ENCODE results near the gene SRCAP. TPM values are rescaled to one million over a fixed set of nuclear protein-coding genes. Genes with fewer than 3 reads are reported as not detected.
A peak's percentile ranks its signal among the peaks of the same experiment; 100 is the strongest.

SRCAP gene
- total RNA-seq, 1 experiment from 2014 or later, result 58.5 TPM

DNA sequence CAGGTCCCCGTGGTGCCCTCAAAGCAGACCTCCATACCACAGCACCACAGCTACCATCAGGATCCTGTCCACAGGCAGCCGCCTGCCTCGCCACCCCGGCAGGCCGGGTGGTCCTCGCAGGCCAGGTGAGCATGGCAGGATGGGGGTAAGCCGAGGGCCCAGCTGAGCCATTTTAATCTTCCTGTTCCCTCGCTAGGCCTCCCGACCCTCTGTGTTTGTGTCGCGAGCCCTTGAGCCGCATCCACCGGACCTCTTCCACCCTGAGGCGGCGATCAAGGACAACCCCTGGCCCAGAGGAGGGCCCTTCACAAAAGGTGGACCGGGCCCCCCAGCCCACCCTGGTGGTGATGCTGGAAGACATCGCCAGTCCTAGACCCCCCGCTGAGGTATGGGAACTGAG is 46.3 kb upstream of the SRCAP start:
- ATAC-seq (no peak), DNase-seq (ENCODE audit: low spot score) (no peak)
- Mint-ChIP-seq H3K4me3 (peak overlapping the region; percentile 77), H3K27ac (no peak overlapping the region), H3K9me3 (no peaks in the 10 kb centered on the region), H3K4me1 (peaks cover 21% of the 10 kb centered on the region), H3K36me3 (peaks cover 4% of the 10 kb centered on the region), H3K27me3 (ENCODE audit: low read depth) (peaks cover 30% of the 10 kb centered on the region)
- CTCF ChIA-PET, result no interaction called here
- no peak for TF ChIP-seq NR3C1 (CRISPR knock-in tag; conservative IDR thresholded peaks at IDR 0.05; ENCODE audit: low read depth)
- no peak for TF ChIP-seq NFE2L1 (CRISPR knock-in tag; IDR thresholded peaks at IDR 0.05)
- TF ChIP-seq CREM (CRISPR knock-in tag; IDR thresholded peaks at IDR 0.05), result no peak
- TF ChIP-seq, protein P1, sequence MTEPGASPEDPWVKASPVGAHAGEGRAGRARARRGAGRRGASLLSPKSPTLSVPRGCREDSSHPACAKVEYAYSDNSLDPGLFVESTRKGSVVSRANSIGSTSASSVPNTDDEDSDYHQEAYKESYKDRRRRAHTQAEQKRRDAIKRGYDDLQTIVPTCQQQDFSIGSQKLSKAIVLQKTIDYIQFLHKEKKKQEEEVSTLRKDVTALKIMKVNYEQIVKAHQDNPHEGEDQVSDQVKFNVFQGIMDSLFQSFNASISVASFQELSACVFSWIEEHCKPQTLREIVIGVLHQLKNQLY (CRISPR knock-in tag; IDR thresholded peaks at IDR 0.05), result no peak
- no peak for TF ChIP-seq CBFB (CRISPR knock-in tag; IDR thresholded peaks at IDR 0.05; ENCODE audit: low read depth)
- TF ChIP-seq, protein P2, sequence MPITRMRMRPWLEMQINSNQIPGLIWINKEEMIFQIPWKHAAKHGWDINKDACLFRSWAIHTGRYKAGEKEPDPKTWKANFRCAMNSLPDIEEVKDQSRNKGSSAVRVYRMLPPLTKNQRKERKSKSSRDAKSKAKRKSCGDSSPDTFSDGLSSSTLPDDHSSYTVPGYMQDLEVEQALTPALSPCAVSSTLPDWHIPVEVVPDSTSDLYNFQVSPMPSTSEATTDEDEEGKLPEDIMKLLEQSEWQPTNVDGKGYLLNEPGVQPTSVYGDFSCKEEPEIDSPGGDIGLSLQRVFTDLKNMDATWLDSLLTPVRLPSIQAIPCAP (CRISPR knock-in tag; IDR thresholded peaks at IDR 0.05), result no peak
- TF ChIP-seq NR1H2 (CRISPR knock-in tag; IDR thresholded peaks at IDR 0.05), result no peak
- TF ChIP-seq FOXP1 (CRISPR knock-in tag; IDR thresholded peaks at IDR 0.05; ENCODE audit: borderline replicate concordance), result no peak
- TF ChIP-seq IRF2 (CRISPR knock-in tag; IDR thresholded peaks at IDR 0.05; ENCODE audit: borderline replicate concordance, low read depth), result no peak
- TF ChIP-seq SP1 (CRISPR knock-in tag; conservative IDR thresholded peaks at IDR 0.05), result no peak
- TF ChIP-seq, protein P3, sequence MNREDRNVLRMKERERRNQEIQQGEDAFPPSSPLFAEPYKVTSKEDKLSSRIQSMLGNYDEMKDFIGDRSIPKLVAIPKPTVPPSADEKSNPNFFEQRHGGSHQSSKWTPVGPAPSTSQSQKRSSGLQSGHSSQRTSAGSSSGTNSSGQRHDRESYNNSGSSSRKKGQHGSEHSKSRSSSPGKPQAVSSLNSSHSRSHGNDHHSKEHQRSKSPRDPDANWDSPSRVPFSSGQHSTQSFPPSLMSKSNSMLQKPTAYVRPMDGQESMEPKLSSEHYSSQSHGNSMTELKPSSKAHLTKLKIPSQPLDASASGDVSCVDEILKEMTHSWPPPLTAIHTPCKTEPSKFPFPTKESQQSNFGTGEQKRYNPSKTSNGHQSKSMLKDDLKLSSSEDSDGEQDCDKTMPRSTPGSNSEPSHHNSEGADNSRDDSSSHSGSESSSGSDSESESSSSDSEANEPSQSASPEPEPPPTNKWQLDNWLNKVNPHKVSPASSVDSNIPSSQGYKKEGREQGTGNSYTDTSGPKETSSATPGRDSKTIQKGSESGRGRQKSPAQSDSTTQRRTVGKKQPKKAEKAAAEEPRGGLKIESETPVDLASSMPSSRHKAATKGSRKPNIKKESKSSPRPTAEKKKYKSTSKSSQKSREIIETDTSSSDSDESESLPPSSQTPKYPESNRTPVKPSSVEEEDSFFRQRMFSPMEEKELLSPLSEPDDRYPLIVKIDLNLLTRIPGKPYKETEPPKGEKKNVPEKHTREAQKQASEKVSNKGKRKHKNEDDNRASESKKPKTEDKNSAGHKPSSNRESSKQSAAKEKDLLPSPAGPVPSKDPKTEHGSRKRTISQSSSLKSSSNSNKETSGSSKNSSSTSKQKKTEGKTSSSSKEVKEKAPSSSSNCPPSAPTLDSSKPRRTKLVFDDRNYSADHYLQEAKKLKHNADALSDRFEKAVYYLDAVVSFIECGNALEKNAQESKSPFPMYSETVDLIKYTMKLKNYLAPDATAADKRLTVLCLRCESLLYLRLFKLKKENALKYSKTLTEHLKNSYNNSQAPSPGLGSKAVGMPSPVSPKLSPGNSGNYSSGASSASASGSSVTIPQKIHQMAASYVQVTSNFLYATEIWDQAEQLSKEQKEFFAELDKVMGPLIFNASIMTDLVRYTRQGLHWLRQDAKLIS (CRISPR knock-in tag; IDR thresholded peaks at IDR 0.05; ENCODE audit: borderline replicate concordance), result no peak
- TF ChIP-seq, protein P4, sequence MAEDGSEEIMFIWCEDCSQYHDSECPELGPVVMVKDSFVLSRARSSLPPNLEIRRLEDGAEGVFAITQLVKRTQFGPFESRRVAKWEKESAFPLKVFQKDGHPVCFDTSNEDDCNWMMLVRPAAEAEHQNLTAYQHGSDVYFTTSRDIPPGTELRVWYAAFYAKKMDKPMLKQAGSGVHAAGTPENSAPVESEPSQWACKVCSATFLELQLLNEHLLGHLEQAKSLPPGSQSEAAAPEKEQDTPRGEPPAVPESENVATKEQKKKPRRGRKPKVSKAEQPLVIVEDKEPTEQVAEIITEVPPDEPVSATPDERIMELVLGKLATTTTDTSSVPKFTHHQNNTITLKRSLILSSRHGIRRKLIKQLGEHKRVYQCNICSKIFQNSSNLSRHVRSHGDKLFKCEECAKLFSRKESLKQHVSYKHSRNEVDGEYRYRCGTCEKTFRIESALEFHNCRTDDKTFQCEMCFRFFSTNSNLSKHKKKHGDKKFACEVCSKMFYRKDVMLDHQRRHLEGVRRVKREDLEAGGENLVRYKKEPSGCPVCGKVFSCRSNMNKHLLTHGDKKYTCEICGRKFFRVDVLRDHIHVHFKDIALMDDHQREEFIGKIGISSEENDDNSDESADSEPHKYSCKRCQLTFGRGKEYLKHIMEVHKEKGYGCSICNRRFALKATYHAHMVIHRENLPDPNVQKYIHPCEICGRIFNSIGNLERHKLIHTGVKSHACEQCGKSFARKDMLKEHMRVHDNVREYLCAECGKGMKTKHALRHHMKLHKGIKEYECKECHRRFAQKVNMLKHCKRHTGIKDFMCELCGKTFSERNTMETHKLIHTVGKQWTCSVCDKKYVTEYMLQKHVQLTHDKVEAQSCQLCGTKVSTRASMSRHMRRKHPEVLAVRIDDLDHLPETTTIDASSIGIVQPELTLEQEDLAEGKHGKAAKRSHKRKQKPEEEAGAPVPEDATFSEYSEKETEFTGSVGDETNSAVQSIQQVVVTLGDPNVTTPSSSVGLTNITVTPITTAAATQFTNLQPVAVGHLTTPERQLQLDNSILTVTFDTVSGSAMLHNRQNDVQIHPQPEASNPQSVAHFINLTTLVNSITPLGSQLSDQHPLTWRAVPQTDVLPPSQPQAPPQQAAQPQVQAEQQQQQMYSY (CRISPR knock-in tag; IDR thresholded peaks at IDR 0.05), result no peak
- no peak for TF ChIP-seq ZNF232 (CRISPR knock-in tag; IDR thresholded peaks at IDR 0.05)
- TF ChIP-seq, protein P5, sequence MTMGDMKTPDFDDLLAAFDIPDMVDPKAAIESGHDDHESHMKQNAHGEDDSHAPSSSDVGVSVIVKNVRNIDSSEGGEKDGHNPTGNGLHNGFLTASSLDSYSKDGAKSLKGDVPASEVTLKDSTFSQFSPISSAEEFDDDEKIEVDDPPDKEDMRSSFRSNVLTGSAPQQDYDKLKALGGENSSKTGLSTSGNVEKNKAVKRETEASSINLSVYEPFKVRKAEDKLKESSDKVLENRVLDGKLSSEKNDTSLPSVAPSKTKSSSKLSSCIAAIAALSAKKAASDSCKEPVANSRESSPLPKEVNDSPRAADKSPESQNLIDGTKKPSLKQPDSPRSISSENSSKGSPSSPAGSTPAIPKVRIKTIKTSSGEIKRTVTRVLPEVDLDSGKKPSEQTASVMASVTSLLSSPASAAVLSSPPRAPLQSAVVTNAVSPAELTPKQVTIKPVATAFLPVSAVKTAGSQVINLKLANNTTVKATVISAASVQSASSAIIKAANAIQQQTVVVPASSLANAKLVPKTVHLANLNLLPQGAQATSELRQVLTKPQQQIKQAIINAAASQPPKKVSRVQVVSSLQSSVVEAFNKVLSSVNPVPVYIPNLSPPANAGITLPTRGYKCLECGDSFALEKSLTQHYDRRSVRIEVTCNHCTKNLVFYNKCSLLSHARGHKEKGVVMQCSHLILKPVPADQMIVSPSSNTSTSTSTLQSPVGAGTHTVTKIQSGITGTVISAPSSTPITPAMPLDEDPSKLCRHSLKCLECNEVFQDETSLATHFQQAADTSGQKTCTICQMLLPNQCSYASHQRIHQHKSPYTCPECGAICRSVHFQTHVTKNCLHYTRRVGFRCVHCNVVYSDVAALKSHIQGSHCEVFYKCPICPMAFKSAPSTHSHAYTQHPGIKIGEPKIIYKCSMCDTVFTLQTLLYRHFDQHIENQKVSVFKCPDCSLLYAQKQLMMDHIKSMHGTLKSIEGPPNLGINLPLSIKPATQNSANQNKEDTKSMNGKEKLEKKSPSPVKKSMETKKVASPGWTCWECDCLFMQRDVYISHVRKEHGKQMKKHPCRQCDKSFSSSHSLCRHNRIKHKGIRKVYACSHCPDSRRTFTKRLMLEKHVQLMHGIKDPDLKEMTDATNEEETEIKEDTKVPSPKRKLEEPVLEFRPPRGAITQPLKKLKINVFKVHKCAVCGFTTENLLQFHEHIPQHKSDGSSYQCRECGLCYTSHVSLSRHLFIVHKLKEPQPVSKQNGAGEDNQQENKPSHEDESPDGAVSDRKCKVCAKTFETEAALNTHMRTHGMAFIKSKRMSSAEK (CRISPR knock-in tag; IDR thresholded peaks at IDR 0.05; ENCODE audit: borderline replicate concordance), result no peak
- TF ChIP-seq, protein P6, sequence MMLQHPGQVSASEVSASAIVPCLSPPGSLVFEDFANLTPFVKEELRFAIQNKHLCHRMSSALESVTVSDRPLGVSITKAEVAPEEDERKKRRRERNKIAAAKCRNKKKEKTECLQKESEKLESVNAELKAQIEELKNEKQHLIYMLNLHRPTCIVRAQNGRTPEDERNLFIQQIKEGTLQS (CRISPR knock-in tag; conservative IDR thresholded peaks at IDR 0.05), result no peak
- TF ChIP-seq CREB1 (CRISPR knock-in tag; IDR thresholded peaks at IDR 0.05), result no peak
- no peak for TF ChIP-seq RORB (CRISPR knock-in tag; IDR thresholded peaks at IDR 0.05)
- no peak for TF ChIP-seq FOXJ3 (CRISPR knock-in tag; IDR thresholded peaks at IDR 0.05; ENCODE audit: borderline replicate concordance)
- POLR2A ChIA-PET, result no interaction called here

All from WTC11 (cell line).